GM18502 (cell line): ENCODE measurements around the gene URB2.
"Not testable (repeated sequence)": the region's sequence is repeated elsewhere in the genome, so short reads cannot be mapped to it uniquely, and the experiment has no call there.

ENCODE experiments used
- ATAC-seq: cut with Tn5 transposase; IDR thresholded peaks from one replicate; pipeline ENCODE4 v1.9.1; 2021; ENCODE audit warnings: mild to moderate bottlenecking; ENCODE audit not compliant: unreplicated experiment, poor library complexity

URB2 gene

DNA sequence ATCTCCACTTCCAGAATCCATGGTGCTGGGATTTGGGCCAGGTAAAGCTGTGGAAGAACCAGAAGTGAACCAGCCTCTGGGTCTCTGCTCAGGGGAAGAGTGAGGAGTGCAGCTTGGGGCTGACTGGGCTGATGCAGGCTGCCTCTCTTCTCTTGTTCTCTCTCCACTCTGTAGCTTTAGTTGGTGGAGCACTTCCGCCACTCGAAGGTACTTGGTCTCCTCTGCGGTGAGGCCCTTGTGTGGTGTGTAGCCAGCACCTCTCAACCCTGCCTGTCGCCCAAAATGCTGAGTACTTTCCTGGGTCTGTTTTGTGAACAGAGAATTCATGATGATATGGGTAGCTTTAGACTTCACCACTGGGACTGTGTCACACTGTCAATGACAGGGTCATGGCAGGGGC lies 63.2 kb downstream of the URB2 start:
- ATAC-seq: no peak

DNA sequence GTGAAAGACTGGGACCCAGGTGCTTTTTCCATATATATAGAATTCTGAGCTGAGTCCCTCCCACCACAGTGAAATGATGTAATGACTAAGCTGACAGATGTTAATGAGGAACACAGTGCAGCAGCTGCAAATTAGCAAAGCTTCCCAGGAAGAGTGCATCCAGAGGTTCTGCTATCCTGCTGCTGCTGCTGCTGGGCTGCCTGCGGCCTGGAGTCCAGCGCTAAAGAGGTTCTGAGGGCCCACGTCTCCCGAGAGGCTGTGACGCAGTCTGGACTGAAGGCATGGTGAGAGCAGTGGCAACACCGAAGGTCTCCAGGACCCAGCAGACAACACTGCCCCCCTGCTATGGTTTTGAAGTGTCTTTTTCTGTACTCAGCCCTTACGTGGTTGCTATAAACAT lies 63.9 kb downstream of the URB2 start:
- no peak for ATAC-seq

DNA sequence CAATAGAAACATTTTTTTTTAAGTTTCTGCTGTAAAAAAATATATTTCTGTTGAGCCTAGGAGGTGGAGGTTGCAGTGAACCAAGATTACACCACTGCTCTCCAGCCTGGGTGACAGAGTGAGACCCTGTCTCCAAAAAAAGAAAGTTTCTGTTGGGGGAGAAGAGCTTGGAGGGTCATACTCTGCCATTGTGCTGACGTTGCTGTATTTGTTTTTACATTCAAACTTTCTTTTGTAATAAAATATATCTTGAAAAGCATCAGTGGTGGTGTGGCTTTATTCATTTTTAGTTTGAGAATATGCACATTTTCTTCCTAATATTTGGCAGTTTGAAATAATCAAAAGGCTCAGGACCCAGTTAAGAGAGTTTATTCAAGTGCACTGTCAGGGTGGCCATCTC lies 64.6 kb downstream of the URB2 start:
- ATAC-seq: no peak

DNA sequence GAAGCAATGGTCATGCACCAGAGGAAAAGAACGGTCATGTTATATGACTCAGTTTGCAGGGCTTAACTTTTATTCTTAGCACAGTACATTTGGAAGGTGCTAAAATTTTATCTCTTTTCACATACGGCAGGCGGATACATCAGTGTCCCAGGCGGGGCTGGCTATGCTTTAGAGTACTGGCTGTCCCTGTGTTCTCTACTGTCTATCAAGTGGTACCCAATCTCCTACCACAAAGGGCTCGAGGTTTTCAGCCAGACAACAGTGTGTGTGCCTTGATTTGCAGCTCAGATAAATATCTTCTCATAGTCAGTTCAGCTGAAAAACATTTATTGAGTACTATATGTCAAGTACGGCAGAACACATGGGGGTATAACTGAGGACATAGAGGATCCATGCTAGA lies 65.3 kb downstream of the URB2 start:
- ATAC-seq: no peak

DNA sequence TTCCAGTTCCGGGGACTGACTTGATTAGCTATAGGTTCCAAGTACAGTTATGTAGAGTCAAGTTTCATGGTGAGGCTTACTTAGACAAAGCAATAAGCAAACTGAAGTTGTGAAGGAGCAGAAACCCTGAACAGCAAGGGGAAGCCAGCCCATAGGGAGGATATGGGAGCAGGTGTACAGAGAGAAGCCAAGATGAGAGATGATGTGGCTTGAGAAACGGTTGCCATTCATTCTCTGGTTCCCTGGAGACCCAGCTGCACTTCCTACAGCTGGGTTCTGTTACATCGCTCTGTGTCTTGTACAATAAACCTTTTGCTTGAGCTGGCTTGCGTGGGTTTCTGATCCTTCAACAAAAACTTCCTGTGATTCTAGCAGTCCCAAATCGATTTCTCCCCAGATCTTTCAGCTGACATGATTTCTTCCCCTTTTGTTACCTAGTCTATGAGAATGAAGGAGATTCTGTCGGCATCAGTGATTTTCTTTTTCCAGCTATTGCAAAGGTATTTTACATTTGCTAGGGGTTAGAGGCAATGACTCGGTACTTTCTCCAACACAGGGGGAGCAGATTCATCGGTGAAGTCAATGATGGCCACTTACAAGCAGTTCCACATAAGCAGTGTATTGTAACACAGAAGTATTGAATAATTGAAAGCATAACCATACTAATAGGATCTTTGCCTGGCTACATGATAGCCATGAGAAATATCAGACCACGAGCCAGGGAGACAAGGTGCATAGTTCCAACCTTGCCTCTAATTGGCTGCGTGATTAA lies 67.3 kb downstream of the URB2 start:
- no peak for ATAC-seq

DNA sequence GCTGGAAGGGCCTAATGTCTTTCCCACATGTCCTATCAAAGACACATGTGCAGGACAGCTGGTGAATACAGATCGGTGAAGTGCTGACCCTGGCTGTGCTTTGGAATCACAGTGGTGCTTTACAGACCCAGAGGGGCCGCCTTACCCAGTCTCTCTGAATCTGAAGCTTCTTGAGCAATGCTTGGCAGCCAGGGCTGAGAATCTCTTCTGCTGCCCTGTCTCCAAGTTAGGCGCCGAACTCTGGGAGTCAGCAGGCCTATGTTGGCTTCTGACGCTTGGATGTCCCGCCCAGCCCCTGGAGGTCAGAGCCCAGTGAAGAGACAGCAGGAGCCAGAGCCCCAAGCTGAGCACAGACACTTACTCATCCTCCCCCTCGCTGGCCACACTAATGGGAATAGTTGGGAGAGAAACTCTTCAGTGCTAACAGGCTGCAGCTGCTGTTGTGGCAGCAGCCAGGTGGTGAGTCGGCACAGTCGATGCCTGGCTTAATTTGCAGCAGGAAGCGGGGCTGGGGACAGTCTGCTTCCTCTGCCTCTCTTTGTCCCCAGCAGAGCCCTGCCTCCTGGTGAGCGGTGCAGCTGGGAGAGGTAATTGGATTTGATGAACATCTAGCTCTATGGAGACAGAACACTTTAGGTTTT lies 68.1 kb downstream of the URB2 start:
- ATAC-seq: no peak

DNA sequence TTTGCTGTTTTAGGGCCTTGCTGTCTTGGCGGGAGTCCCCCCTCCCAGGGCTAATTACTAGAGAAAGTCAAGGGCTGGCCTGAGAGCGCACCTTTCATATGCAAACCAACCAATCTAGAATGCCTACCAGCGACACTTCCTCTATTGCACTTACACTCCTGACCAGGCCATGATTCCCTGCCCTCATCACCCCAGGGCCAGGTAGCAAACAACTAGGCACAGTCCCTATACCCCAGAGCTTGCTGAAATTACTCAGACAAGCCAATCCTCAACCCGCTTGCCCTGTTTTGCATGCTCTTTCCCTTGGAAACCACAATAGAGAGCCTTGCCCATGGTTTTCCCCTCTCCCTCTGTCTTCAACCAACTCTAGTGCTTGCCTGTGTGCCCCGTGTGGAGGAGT lies 70.3 kb downstream of the URB2 start:
- ATAC-seq: no peak

DNA sequence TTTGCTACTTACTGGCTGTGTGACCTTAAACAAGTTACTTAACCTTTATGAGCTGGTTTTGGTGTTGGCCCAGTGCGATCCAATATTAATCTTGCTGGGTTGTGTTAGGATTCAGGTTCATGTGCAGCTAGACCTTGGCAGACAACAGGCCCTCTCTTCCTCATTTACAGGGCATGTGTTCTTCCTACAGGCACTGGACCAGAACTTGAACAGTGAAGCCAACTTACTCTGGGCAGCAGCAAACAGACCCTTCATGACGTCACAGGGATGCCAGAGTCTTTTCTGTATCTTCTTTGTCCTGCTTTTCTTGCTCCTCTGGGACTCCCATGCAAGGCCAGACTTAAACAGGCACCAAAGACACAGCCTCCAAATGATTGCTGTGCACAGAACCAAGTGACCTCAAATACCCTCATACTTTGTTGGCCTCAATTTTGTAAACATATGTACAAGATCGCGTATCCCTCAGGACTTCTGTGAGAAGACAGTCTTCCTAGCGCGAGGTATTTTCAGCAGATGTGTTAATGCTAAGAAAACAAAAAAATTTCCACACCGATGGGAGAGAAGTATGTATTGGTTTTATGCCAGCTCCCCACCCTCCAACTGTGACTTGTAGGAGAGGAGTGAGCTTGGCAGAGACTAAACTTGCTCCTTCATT lies 73.7 kb downstream of the URB2 start:
- no peak for ATAC-seq

DNA sequence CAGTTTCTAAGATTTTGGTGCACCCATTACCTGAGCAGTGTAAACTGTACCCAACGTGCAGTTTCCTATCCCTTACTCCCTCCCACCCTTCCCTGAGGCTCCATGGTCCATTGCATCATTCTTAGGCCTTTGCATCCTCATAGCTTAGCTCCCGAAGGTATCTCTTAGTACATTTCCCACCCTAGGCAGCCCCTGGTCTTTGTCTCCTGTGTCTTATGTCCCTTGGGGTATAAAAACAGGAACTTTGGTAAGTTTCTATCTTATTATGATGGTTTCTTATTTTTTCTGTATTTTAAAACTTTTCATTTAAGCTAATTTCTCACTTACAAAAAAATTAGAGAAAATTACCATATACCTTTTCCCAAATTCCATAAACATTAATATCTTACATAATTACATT lies 78.1 kb downstream of the URB2 start:
- no peak for ATAC-seq

DNA sequence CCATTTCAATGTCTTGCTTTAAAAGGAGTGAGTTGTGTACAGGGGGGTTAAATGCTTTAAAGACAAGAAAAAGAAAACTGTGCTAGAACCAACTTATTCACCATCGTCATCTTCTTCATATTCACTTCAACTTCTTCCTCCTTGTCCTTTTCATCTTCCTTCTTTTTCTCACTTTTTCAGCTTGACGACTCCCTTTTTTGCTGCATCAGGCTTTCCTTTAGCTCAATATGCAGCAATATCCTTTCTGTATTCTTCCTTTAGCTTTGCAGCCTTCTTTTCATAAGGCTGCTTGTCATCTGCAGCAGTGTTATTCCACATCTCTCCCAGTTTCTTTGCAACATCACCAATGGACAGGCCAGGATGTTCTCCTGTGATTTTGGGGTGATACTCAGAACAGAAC lies 79.1 kb downstream of the URB2 start:
- ATAC-seq: not testable (repeated sequence)

DNA sequence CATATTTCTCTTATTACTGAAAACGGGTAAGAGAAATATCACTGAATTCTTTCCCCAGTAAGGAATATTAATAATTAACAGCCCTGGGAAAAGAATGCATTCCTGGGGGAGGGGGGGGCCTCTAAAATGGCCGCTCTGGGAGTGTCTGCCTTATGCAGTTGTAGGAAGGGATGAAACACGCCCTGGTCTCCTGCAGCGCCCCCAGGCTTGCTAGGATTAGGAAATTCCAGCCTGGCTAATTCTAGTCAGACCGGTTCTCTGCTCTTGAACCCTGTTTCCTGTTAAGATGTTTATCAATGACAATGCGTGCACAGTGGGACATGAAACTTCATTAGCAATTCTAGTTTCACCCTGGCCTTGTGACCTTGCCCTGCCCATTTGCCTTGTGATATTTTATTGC lies 81.1 kb downstream of the URB2 start:
- not testable (repeated sequence) for ATAC-seq

DNA sequence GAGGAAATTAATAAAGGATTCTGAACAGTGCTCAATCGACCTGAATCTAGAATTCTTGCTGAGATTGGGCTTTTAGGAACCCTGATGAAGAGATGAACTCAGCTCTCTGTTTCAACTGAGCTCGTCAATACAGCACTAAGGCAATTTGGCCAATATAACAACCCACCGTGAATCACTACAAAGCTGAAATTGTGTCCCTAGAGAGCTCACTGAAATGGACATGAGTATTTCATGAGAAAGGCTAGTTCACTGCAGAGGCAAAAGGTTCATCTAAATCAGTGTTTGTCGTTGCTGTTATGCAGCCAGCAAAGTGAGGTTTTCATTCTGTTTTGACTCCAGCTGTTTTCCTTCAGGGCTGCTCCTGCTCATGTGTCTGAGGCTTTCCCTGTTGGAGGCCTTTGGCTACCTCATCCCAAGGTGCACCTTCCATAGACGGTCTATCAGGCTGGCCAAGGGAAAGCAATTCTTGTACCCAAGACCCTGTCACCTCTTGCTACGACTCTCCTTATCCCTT lies 83.5 kb downstream of the URB2 start:
- no peak for ATAC-seq
